ENCODE measurements around the gene TCIRG1. TPM values are rescaled to one million over a fixed set of nuclear protein-coding genes. Genes with fewer than 3 reads are reported as not detected.

TCIRG1 gene
- total and polyA plus RNA-seq, 2 experiments from 2014 or later = 77.4 to 125 TPM

DNA sequence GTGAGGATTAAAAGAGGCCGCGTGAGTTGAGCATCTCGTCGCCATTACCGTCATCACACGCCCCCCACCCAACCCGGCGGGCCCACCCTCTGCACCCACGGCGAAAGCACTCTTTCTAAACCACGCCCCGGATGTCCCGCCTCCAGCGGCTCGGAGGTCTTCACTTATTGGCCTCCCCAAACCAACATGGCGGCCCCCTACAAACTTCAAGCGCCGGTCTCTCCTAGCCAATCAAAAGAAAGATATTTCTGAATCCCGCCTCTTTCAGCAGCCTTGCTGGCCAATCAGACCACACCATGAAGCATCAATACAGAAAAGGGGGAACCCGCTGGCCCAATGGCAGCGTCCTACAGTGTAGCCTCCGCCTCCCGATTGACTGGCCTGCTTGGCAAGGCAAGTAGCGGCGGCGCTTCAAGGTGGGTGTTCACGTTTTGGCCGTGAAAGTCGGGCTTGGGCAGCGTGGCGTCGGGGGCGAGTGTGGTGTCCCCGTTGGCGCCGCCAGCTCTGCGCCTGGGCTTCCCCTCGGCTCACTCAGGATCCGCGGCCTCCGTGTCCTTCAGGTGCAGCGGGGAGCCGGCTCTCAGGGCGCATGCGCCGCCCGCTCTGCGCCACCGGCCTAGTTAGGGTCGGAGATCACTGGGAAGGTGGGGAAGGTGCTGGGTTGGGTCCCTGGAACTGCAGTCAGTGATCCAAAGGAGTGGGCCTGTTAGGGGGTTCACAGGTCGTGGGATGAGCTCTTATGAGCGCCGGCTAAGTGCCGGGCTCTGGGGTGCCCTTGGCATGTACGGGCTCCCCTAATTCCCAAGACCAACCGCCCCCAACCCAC lies 8.3 kb upstream of the TCIRG1 start, which contains the start of gene NDUFS8:
TSS of gene NDUFS8 (plus strand) at position 364 of the 826 bp plus-strand sequence. CDS start 1,471 bp downstream, outside the sequence.
- WGBS (ENCODE audit: low lambda C conversion rate, missing lambda C conversion rate) = under 1% methylated on average over 50 of the region's 56 CpGs
- Histone ChIP-seq H3K4me1 (ENCODE audit: insufficient read depth) (peaks cover 13% of the 10 kb centered on the region), H3K27ac (peak within 1 kb of the TSS; percentile 65), H3K27me3 (no peaks in the 10 kb centered on the region), H3K9me3 (ENCODE audit: low read depth) (no peaks in the 10 kb centered on the region), H3K4me3 (peak within 1 kb of the TSS; percentile 54), H3K4me2 (peak within 1 kb of the TSS; percentile 95), H3K9me2 (replicated peaks; ENCODE audit: insufficient read depth) (no peaks in the 10 kb centered on the region), H2AFZ (peak within 1 kb of the TSS; percentile 87), H3K36me3 (replicated peaks; ENCODE audit: insufficient read depth, low read depth) (no peaks in the 10 kb centered on the region), H4K20me1 (ENCODE audit: insufficient read depth, poor library complexity, severe bottlenecking) (no peaks in the 10 kb centered on the region), H3K79me2 (peaks cover 19% of the 10 kb centered on the region)
- DNase-seq (ENCODE audit: low spot score) = peak; percentile 98
- TF ChIP-seq EZH2 (IDR thresholded peaks at IDR 0.05; ENCODE audit: borderline replicate concordance) (no peak), CTCF (IDR thresholded peaks at IDR 0.05; ENCODE audit: poor library complexity) (no peak), EZH2phosphoT487 (IDR thresholded peaks at IDR 0.05; ENCODE audit: low read depth, severe bottlenecking, unreplicated experiment) (no peak)

- Histone ChIP-seq H3K4me3 (peak overlapping the region; percentile 48), H2AFZ (peak overlapping the region; percentile 87), H3K27me3 (no peaks in the 10 kb centered on the region), H3K4me1 (ENCODE audit: insufficient read depth) (peaks cover 13% of the 10 kb centered on the region), H3K4me2 (peak overlapping the region; percentile 95), H3K9me2 (replicated peaks; ENCODE audit: insufficient read depth) (no peaks in the 10 kb centered on the region), H3K36me3 (replicated peaks; ENCODE audit: insufficient read depth, low read depth) (no peaks in the 10 kb centered on the region), H3K79me2 (peaks cover 19% of the 10 kb centered on the region), H3K27ac (peak overlapping the region; percentile 65), H3K9me3 (ENCODE audit: low read depth) (no peaks in the 10 kb centered on the region), H4K20me1 (ENCODE audit: insufficient read depth, poor library complexity, severe bottlenecking) (no peaks in the 10 kb centered on the region)
- no peak for DNase-seq (ENCODE audit: low spot score)
- no peak for TF ChIP-seq EZH2phosphoT487 (IDR thresholded peaks at IDR 0.05; ENCODE audit: low read depth, severe bottlenecking, unreplicated experiment)
- no peak for TF ChIP-seq CTCF (IDR thresholded peaks at IDR 0.05; ENCODE audit: poor library complexity)
- TF ChIP-seq EZH2 (IDR thresholded peaks at IDR 0.05; ENCODE audit: borderline replicate concordance) = no peak
- WGBS (ENCODE audit: low lambda C conversion rate, missing lambda C conversion rate) = 21% methylated on average over 10 of the region's 10 CpGs
Observed at GRCh38 chr11:68031144-68031464, 7.7 kb upstream of the TCIRG1 start.

DNA sequence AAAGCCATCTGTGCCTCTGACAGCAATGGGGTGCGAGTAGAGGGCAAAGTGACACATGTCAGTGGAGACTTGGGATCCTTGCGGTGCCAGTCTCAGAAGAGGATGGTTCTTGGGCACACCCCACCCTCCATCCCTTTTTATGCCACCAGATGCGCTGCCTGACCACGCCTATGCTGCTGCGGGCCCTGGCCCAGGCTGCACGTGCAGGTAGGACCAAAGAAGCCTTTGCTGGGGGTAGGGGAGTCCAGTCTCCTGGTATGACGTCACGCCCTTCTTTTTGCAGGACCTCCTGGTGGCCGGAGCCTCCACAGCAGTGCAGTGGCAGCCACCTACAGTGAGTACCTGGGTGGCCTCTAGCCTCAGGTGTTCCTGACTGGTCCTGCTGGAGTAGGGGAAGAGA lies 6.8 kb upstream of the TCIRG1 start:
- Histone ChIP-seq H3K4me1 (ENCODE audit: insufficient read depth) (peaks cover 13% of the 10 kb centered on the region), H3K79me2 (peaks cover 19% of the 10 kb centered on the region), H3K4me2 (peak overlapping the region; percentile 95), H2AFZ (no peak overlapping the region), H3K4me3 (no peak overlapping the region), H3K9me3 (ENCODE audit: low read depth) (no peaks in the 10 kb centered on the region), H4K20me1 (ENCODE audit: insufficient read depth, poor library complexity, severe bottlenecking) (no peaks in the 10 kb centered on the region), H3K27me3 (no peaks in the 10 kb centered on the region), H3K9me2 (replicated peaks; ENCODE audit: insufficient read depth) (no peaks in the 10 kb centered on the region), H3K27ac (no peak overlapping the region), H3K36me3 (replicated peaks; ENCODE audit: insufficient read depth, low read depth) (no peaks in the 10 kb centered on the region)
- 86% methylated on average over 9 of the region's 9 CpGs for WGBS (ENCODE audit: low lambda C conversion rate, missing lambda C conversion rate)
- TF ChIP-seq EZH2phosphoT487 (IDR thresholded peaks at IDR 0.05; ENCODE audit: low read depth, severe bottlenecking, unreplicated experiment) (no peak), CTCF (IDR thresholded peaks at IDR 0.05; ENCODE audit: poor library complexity) (no peak), EZH2 (IDR thresholded peaks at IDR 0.05; ENCODE audit: borderline replicate concordance) (no peak)
- no peak for DNase-seq (ENCODE audit: low spot score)

Data from hepatocyte (in vitro differentiated cells).